A549 (cell line): ENCODE data around the gene CCDC33.

Experiments used
- GATA3 ChIP-seq: IDR thresholded peaks from 2 replicates; pipeline ENCODE4 v1.6.1; 2012; ENCODE audit warnings: borderline replicate concordance
- TF ChIP-seq, protein P1 (sequence below): fragments of >200 bp; sonication (Bioruptor Twin); formaldehyde crosslinking; IDR thresholded peaks from 3 replicates; pipeline ENCODE4 v1.5.1; 2016

DNA sequence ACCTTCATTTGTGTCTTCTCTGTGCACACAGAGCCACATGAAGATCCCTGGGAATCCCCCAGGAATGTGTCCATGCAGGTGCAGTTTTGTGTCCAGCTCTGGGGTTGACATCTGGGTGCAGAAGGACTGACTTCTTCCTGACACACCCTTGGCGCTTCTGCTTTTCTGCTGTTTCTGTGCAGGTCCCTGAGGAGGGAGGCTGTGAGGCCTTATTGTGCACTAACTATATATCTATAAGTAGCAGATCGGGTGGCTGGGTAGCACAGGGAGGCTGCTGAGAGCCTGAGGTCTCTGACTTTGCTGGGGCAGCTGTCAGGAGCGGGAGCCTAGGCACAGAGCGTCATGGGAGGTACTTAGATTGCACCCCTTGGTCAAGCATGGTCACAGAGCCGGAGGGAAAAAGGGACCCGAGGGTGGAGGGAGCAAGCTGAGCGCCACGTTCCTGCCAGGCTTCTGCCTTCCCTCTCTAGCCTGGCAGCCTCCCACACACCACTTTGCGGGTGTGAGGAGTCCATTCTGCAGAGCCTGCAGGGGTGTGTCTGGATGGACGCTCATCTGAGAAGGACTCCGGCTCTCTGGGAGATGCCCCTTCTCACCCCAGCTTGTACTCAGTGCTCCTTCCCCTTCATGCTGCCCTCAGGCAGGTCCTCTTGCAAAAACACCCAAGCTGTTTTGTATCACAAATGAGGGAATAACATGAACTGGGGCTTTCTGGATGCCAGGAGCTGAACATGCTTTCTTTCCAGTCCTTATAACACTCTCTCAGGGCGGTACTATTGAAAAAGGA lies 23.9 kb downstream of the CCDC33 start:
- no peak for TF ChIP-seq GATA3
- TF ChIP-seq, protein P1, sequence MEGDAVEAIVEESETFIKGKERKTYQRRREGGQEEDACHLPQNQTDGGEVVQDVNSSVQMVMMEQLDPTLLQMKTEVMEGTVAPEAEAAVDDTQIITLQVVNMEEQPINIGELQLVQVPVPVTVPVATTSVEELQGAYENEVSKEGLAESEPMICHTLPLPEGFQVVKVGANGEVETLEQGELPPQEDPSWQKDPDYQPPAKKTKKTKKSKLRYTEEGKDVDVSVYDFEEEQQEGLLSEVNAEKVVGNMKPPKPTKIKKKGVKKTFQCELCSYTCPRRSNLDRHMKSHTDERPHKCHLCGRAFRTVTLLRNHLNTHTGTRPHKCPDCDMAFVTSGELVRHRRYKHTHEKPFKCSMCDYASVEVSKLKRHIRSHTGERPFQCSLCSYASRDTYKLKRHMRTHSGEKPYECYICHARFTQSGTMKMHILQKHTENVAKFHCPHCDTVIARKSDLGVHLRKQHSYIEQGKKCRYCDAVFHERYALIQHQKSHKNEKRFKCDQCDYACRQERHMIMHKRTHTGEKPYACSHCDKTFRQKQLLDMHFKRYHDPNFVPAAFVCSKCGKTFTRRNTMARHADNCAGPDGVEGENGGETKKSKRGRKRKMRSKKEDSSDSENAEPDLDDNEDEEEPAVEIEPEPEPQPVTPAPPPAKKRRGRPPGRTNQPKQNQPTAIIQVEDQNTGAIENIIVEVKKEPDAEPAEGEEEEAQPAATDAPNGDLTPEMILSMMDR: no peak
